DOHH2 (cell line): ENCODE measurements around the gene LCAT.
A peak's percentile ranks its signal among the peaks of the same experiment; 100 is the strongest.

Experiments used
- H3F3A ChIP-seq: fragments of 200-600 bp; sonication (generic), shearing (Covaris generic); 2 replicates; pipeline ENCODE4 v1.6.0; 2016; ENCODE audit warnings: antibody characterized with exemption, mild to moderate bottlenecking; ENCODE audit not compliant: control insufficient read depth, insufficient read depth
- H3K27ac ChIP-seq: fragments of 200-600 bp; sonication (generic); 2 replicates; pipeline ENCODE4 v1.5.1; 2014; ENCODE audit warnings: low read depth, mild to moderate bottlenecking, low read length, moderate library complexity
- H3K27me3 ChIP-seq: fragments of 200-600 bp; sonication (generic); 2 replicates; pipeline ENCODE4 v1.6.1; 2014; ENCODE audit warnings: mild to moderate bottlenecking, low read length, mixed read lengths; ENCODE audit not compliant: control insufficient read depth
- H3K36me3 ChIP-seq: fragments of 200-600 bp; sonication (generic); 2 replicates; pipeline ENCODE4 v1.6.1; 2014; ENCODE audit warnings: mild to moderate bottlenecking, low read length, moderate library complexity, mixed read lengths; ENCODE audit not compliant: control insufficient read depth
- H3K4me1 ChIP-seq: fragments of 200-600 bp; sonication (generic); 2 replicates; pipeline ENCODE4 v1.6.1; 2014; ENCODE audit warnings: mild to moderate bottlenecking, low read length, mixed read lengths; ENCODE audit not compliant: control insufficient read depth
- H3K4me2 ChIP-seq: fragments of 200-600 bp; sonication (generic); 2 replicates; pipeline ENCODE4 v1.6.0; 2014; ENCODE audit warnings: mild to moderate bottlenecking, low read length, moderate library complexity
- H3K4me3 ChIP-seq: fragments of 200-600 bp; sonication (generic); 2 replicates; pipeline ENCODE4 v1.5.1; 2014; ENCODE audit warnings: mild to moderate bottlenecking, low read length, mixed read lengths
- H3K79me2 ChIP-seq: fragments of 200-600 bp; sonication (generic); 2 replicates; pipeline ENCODE4 v1.6.1; 2014; ENCODE audit warnings: mild to moderate bottlenecking, low read length, mixed read lengths; ENCODE audit not compliant: control insufficient read depth
- H3K9me2 ChIP-seq: fragments of 200-600 bp; sonication (generic); replicated peaks from 2 replicates; pipeline ENCODE4 v1.6.1; 2014; ENCODE audit warnings: mild to moderate bottlenecking, low read length, mixed read lengths; ENCODE audit not compliant: control insufficient read depth
- H3K9me3 ChIP-seq: fragments of 200-600 bp; sonication (generic); 2 replicates; pipeline ENCODE4 v1.6.1; 2014; ENCODE audit warnings: antibody characterized with exemption, low read length, mixed read lengths; ENCODE audit not compliant: control insufficient read depth, insufficient read depth
- H4K20me1 ChIP-seq: fragments of 200-600 bp; sonication (generic); 2 replicates; pipeline ENCODE4 v1.6.0; 2014; ENCODE audit warnings: low read depth, mild to moderate bottlenecking, antibody characterized with exemption, low read length, moderate library complexity; ENCODE audit not compliant: control insufficient read depth, insufficient read depth
- CTCF ChIP-seq: fragments of 200-600 bp; sonication (generic); IDR thresholded peaks from one replicate; pipeline ENCODE4 v1.5.1; 2014; ENCODE audit warnings: antibody characterized with exemption, mild to moderate bottlenecking, low read depth, low read length; ENCODE audit not compliant: poor library complexity, severe bottlenecking
- EZH2phosphoT487 ChIP-seq: fragments of 200-600 bp; sonication (generic); IDR thresholded peaks from 2 replicates; pipeline ENCODE4 v1.6.1; 2017; ENCODE audit warnings: borderline replicate concordance, mild to moderate bottlenecking, antibody characterized with exemption, low read length, moderate library complexity, mixed read lengths

The LCAT gene

GRCh38 chr16:67968400-67969253 lies 24.7 kb upstream of the LCAT start, which contains the start of gene SLC12A4:
Gene SLC12A4, minus strand, starts transcription at chr16:67968637. Its CDS starts 84 bp downstream, at chr16:67968553.
- H3K4me1 ChIP-seq = peaks cover 29% of the 10 kb centered on the region
- H3K27ac ChIP-seq = no peak within 1 kb of the TSS
- TF ChIP-seq EZH2phosphoT487 = no peak
- TF ChIP-seq CTCF = peak; percentile 16

GRCh38 chr16:67967958-67968399 lies 24.1 kb upstream of the LCAT start:
- H3K4me2 ChIP-seq = peak overlapping the region; percentile 94
- H3K79me2 ChIP-seq = 0 out of 2 replicates have a peak, but pooled peaks cover 6% of the 10 kb centered on the region
- H3K36me3 ChIP-seq = no peaks in the 10 kb centered on the region
- no peak overlapping the region for H3K27ac ChIP-seq
- peak overlapping the region; percentile 75 for H3K4me3 ChIP-seq
- TF ChIP-seq EZH2phosphoT487 (no peak), CTCF (no peak)
- H3K4me1 ChIP-seq = peaks cover 29% of the 10 kb centered on the region
- H3K27me3 ChIP-seq = no peaks in the 10 kb centered on the region
- H3K9me3 ChIP-seq = no peaks in the 10 kb centered on the region
- 0 out of 2 replicates have a peak, but pooled peaks cover 3% of the 10 kb centered on the region for H4K20me1 ChIP-seq
- H3F3A ChIP-seq = peaks cover 7% of the 10 kb centered on the region; the same call in 1 of the 2 replicates
- H3K9me2 ChIP-seq = no peaks in the 10 kb centered on the region

More at GRCh38 chr16:67968400-67969253, 24.7 kb upstream of the LCAT start, which contains the start of gene SLC12A4:
- no peaks in the 10 kb centered on the region for H3K9me3 ChIP-seq
- H3K4me3 ChIP-seq = peak within 1 kb of the TSS; percentile 75
- H3K9me2 ChIP-seq = no peaks in the 10 kb centered on the region
- H3K36me3 ChIP-seq = no peaks in the 10 kb centered on the region
- H3K27me3 ChIP-seq = no peaks in the 10 kb centered on the region
- H3K79me2 ChIP-seq = 0 out of 2 replicates have a peak, but pooled peaks cover 6% of the 10 kb centered on the region
- peak within 1 kb of the TSS; percentile 94 for H3K4me2 ChIP-seq
- 0 out of 2 replicates have a peak, but pooled peaks cover 3% of the 10 kb centered on the region for H4K20me1 ChIP-seq
- H3F3A ChIP-seq = peaks cover 7% of the 10 kb centered on the region; the same call in 1 of the 2 replicates

GRCh38 chr16:67967183-67967957 lies 23.4 kb upstream of the LCAT start:
- TF ChIP-seq EZH2phosphoT487 (no peak), CTCF (peak; percentile 42)
- H3K36me3 ChIP-seq = no peaks in the 10 kb centered on the region

More at GRCh38 chr16:67967183-67967957, 23.4 kb upstream of the LCAT start:
- no peak overlapping the region for H3K27ac ChIP-seq
- no peaks in the 10 kb centered on the region for H3K9me2 ChIP-seq
- H3K4me3 ChIP-seq = peak overlapping the region; percentile 75
- H3K9me3 ChIP-seq = no peaks in the 10 kb centered on the region
- peaks cover 29% of the 10 kb centered on the region for H3K4me1 ChIP-seq
- peaks cover 7% of the 10 kb centered on the region; the same call in 1 of the 2 replicates for H3F3A ChIP-seq
- peak overlapping the region; percentile 94 for H3K4me2 ChIP-seq
- no peaks in the 10 kb centered on the region for H3K27me3 ChIP-seq
- 0 out of 2 replicates have a peak, but pooled peaks cover 6% of the 10 kb centered on the region for H3K79me2 ChIP-seq
- 0 out of 2 replicates have a peak, but pooled peaks cover 3% of the 10 kb centered on the region for H4K20me1 ChIP-seq
